ENCODE results near the gene IGSF9B.

GRCh38 chr11:133919330-133920108 is 37.2 kb downstream of the IGSF9B start:
- TF ChIP-seq, protein P1, sequence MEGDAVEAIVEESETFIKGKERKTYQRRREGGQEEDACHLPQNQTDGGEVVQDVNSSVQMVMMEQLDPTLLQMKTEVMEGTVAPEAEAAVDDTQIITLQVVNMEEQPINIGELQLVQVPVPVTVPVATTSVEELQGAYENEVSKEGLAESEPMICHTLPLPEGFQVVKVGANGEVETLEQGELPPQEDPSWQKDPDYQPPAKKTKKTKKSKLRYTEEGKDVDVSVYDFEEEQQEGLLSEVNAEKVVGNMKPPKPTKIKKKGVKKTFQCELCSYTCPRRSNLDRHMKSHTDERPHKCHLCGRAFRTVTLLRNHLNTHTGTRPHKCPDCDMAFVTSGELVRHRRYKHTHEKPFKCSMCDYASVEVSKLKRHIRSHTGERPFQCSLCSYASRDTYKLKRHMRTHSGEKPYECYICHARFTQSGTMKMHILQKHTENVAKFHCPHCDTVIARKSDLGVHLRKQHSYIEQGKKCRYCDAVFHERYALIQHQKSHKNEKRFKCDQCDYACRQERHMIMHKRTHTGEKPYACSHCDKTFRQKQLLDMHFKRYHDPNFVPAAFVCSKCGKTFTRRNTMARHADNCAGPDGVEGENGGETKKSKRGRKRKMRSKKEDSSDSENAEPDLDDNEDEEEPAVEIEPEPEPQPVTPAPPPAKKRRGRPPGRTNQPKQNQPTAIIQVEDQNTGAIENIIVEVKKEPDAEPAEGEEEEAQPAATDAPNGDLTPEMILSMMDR (IDR thresholded peaks at IDR 0.05) = no peak
- TF ChIP-seq EP300 (IDR thresholded peaks at IDR 0.05) = no peak
- no peak for TF ChIP-seq POLR2AphosphoS5 (IDR thresholded peaks at IDR 0.05)
